Right cardiac atrium (tissue), 5 donors: Measurements from ENCODE around the gene EPO. TPM values are rescaled to one million over a fixed set of nuclear protein-coding genes. Genes with fewer than 3 reads are reported as not detected.

Experiments
- ATAC-seq, 2 donors: fragments of 200-7000 bp; cut with Tn5 transposase; one replicate each; pipeline versions ENCODE4 v1.8.0 to v1.9.1; 2020; ENCODE audit warnings: moderate library complexity in 2 of 2, mild to moderate bottlenecking in 1 of 2
- DNase-seq, 3 donors: peaks; one replicate each; pipeline ENCODE4 v3.0.0-alpha.2; 2020
- H3K27ac ChIP-seq: one replicate; pipeline ENCODE4 v1.5.1; 2013; ENCODE audit warnings: mild to moderate bottlenecking, low read length, control low read depth, moderate library complexity
- H3K27me3 ChIP-seq: one replicate; pipeline ENCODE4 v1.6.1; 2013; ENCODE audit not compliant: control insufficient read depth, insufficient read depth
- H3K4me1 ChIP-seq: one replicate; pipeline ENCODE4 v1.6.1; 2013; ENCODE audit warnings: low read length; ENCODE audit not compliant: control insufficient read depth, insufficient read depth
- H3K4me3 ChIP-seq: one replicate; pipeline ENCODE4 v1.5.1; 2013; ENCODE audit warnings: low read length, control low read depth
- H3K9me3 ChIP-seq: one replicate; pipeline ENCODE4 v1.6.1; 2013; ENCODE audit warnings: low read length; ENCODE audit not compliant: control insufficient read depth
- whole genome bisulfite sequencing: extraction: QIAGEN DNeasy Blood & Tissue Kit; methylation state at CpG from one replicate; pipeline ENCODE4 v1.1.7; 2013; 5-methylcytosine and 5-hydroxymethylcytosine counted together
- intact Hi-C, 4 donors: fragments of 100-400 bp; cut with DNase I; formaldehyde crosslinking; loops; one replicate each; pipeline versions ENCODE4 v1.11.0 to v1.14.0; 2022 to 2023
- polyA plus RNA-seq: library from polyadenylated mRNA; stranded (reverse); fragments of 200-250 nt; gene quantifications from one replicate; pipeline ENCODE4 v1.2.3, GENCODE V29; 2013
- total RNA-seq, 4 donors: library from RNA; stranded (reverse); fragmentation: NEBNext Ultra II Directional; extraction: Animal tissue kit (Norgen Biotek cat#: 25700); gene quantifications; one replicate each; pipeline ENCODE4 v1.2.1, GENCODE V29; 2021
- donor health status: healthy with polysubstance abuse.
- donor health status: DM: no; HTN: yes; CAD: no.
- donor health status: DM: no; HTN: no; CAD: no.
- donor health status: DM: no; HTN: yes; CAD: no; lungs with severe emphysema.
- donor health status: DM: yes; HTN: yes; CAD: no.

Gene EPO
- total and polyA plus RNA-seq, 5 donors, result not detected

- Histone ChIP-seq H3K4me3 (no peak overlapping the region), H3K27ac (no peak overlapping the region), H3K27me3 (no peaks in the 10 kb centered on the region), H3K4me1 (peaks cover 2% of the 10 kb centered on the region), H3K9me3 (no peaks in the 10 kb centered on the region)
- no peak for ATAC-seq
- peak; percentile 27 to 71 (median 68) for DNase-seq
- intact Hi-C loops, result loop anchor here in 1 of 4 donors (10.0 kb wide), 2 partner anchors 63 to 93 kb away; partner anchors contain the start of genes FBXO24, LRCH4 and MOSPD3
- 81% methylated on average over 36 of the region's 36 CpGs for WGBS
These were observed 42.7 kb upstream of the EPO start for GRCh38 chr7:100677308-100678267.

- peak; percentile 35 to 81 (median 74) for DNase-seq
- intact Hi-C loops, result loop anchor here in 1 of 4 donors (10.0 kb wide), 2 partner anchors 64 to 94 kb away; partner anchors contain the start of genes FBXO24, LRCH4 and MOSPD3
- ATAC-seq, result no peak
- no peaks in the 10 kb centered on the region for H3K27me3 ChIP-seq
- H3K4me1 ChIP-seq, result peaks cover 2% of the 10 kb centered on the region
- no peak overlapping the region for H3K4me3 ChIP-seq
- 71% methylated on average over 35 of the region's 35 CpGs for WGBS
- no peaks in the 10 kb centered on the region for H3K9me3 ChIP-seq
- H3K27ac ChIP-seq, result no peak overlapping the region
These were observed 41.8 kb upstream of the EPO start for GRCh38 chr7:100678291-100678984.

DNA sequence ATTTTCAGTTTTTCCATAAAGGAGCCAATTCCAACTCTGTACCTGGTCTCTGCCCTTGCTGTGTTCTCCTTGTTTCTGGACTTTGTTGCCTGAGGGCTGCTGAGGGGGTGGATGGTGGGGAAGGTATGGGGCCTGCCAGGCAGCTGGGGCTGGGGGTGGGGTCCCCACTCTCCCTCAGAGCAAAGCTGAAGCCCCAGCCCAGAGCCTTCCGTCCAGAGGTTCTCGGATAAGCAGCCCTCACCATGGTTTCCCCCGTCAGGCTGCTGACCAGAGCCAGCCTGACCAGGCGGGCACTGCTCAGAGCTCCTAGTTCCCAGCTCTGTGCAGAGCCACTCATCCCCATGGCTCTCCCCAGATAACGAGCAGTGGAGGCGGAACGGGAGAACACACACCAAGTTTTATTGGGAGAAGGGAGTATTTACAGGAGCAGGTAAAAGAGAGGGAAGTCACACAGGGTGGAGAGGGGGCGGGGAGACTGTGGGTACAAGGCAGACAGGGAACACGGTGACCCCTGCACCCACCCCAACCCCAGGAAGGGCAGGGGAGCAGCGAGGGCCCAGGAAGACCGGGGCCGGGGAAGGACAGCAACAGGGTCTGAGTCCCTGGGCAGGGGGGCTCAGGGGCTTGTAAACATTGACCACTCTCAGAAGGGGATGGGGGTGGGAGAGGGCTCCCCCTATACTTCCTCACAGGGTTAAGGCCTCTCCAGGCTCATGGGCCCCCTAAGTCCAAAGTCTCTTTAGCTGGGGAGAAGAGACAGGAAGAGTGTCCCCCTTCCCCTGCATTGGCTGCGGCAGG lies 40.9 kb upstream of the EPO start:
- peaks cover 2% of the 10 kb centered on the region for H3K4me1 ChIP-seq
- DNase-seq (peak in 1 of 3 donors; percentile 53), ATAC-seq (no peak)
- no peaks in the 10 kb centered on the region for H3K27me3 ChIP-seq
- no peak overlapping the region for H3K4me3 ChIP-seq
- intact Hi-C loops, result loop anchor here in 1 of 4 donors (10.0 kb wide), 2 partner anchors 65 to 95 kb away; partner anchors contain the start of genes FBXO24, LRCH4 and MOSPD3
- H3K9me3 ChIP-seq, result no peaks in the 10 kb centered on the region
- peak overlapping the region; percentile 27 for H3K27ac ChIP-seq
- WGBS, result 67% methylated on average over 13 of the region's 13 CpGs

DNA sequence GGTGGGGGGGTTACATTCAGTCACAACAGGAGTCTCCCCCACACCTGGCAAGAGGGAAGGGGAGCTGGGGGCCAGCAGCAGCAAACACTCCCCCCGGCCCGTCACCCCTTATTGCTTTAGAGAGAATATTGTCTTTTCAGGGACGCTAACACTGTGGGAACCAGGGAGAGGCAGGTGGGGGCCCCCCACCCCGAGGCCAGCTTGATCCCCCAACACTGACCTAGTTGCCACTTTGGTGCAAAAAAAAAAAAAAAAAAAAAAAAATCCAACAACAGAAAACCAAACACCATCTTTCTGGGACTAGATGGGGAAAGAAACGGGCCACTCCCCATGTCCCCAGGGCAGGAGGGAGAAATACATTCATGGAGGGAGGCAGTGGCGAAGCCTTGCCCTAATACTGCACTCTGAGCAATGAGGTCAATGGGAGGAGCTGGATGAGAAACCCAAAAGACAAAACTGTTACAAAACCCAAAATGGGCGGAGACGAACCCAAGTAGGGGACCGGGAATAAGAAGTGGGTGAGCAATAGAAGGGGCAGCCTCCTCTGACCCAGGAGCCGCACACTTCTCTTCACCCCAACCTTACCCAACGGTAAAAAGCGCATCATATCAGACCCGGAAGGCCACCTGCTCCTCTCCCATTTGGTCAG lies 40.2 kb upstream of the EPO start:
- DNase-seq, result peak; percentile 71 to 82 (median 72)
- WGBS, result 65% methylated on average over 13 of the region's 13 CpGs
- no peaks in the 10 kb centered on the region for H3K9me3 ChIP-seq
- peak overlapping the region; percentile 27 for H3K27ac ChIP-seq
- H3K4me1 ChIP-seq, result peaks cover 2% of the 10 kb centered on the region
- H3K27me3 ChIP-seq, result no peaks in the 10 kb centered on the region
- ATAC-seq, result peak; percentile 41 to 51
- no peak overlapping the region for H3K4me3 ChIP-seq
- intact Hi-C loops, result loop anchor here in 3 of 4 donors (10.0 kb wide), 6 partner anchors 65 to 215 kb away; partner anchors contain the start of genes FBXO24 (in 1 of the 3), LRCH4 (in 1 of the 3), MOSPD3 (in 1 of the 3) and PCOLCE (in 1 of the 3)

DNA sequence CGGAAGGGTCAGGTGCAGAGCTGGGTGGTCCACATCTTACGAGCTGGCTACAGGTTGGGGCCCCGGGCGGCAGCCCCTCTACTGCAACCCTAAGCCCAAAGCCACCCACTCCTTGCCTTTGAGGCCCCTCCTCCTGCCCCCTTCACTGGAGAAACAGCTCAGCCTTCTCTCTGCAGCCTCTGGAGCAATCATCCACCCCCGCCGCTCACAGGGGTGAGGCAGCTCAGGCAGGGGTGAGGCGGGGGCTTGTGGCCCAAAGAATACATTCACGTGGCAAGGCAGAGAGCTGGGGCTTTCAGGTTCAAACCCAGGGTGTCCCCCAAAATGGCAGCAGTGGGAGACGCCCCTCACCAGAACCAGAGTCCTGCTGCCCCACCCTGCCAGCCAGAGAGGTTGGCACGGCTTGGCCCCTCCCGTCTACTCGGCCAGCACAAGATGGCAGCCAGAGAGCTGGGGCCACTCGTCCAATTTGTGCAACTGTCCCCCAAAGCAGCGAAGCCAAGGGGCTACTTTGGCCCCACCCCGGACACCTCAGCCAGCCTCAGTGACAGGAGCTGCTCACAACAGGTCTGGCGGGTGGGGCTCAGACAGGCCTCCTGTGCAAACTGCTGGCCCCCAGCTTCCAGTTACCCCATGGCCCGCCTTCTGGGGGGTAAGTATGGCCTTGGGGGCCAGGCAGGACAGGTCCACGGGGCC lies 39.5 kb upstream of the EPO start:
- WGBS, result 80% methylated on average over 18 of the region's 18 CpGs
- DNase-seq (peak in 2 of 3 donors; percentile 71 to 76), ATAC-seq (peak in 1 of 2 donors; percentile 1)
- Histone ChIP-seq H3K27me3 (no peaks in the 10 kb centered on the region), H3K4me1 (peaks cover 2% of the 10 kb centered on the region), H3K4me3 (no peak overlapping the region), H3K9me3 (no peaks in the 10 kb centered on the region), H3K27ac (peak overlapping the region; percentile 28)
- intact Hi-C loops, result loop anchor here in 2 of 4 donors (10.0 kb wide), 4 partner anchors 76 to 216 kb away; partner anchors contain the start of genes PCOLCE (in 1 of the 2), SPACDR (in 1 of the 2) and TSC22D4 (in 1 of the 2)

DNA sequence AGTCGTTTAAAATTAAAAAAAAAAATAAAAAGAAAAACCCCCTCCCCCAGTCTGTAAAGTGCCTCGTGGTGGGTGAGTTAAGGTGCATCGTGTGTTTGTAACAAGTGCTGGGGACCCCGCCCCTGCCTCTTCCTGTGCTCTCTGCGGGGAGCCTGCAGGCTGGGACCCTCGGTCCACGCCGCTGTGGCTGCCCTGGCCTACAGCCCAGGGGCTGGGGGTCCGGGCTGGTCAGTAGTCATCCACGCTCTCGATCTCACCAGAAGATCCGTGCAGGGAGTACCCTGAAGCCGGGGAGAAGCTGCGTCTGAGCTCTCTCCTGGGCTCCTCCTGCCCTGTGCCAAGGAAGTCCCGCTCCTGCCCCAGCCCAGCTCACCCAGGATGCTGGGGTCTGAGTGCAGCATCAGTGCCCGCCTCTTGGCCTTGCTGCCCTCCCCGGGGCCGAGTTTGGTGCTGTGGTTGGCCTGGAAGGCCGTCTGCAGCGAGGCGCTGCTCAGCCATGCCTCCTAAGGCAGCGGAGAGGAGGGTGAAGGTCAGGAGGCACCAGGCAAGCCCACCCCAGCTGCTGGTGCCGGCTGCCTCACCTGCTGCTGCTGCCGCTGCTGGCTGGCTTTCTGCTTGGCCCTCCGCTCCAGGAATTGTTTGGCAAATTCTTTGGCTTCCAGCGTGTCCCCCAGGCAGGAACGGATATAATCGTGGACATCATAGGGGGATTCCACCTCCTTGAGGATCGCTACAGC lies 38.6 kb upstream of the EPO start:
- peaks cover 2% of the 10 kb centered on the region for H3K4me1 ChIP-seq
- no peaks in the 10 kb centered on the region for H3K9me3 ChIP-seq
- no peaks in the 10 kb centered on the region for H3K27me3 ChIP-seq
- intact Hi-C loops, result loop anchor here in 2 of 4 donors (10.0 kb wide), 4 partner anchors 77 to 217 kb away; partner anchors contain the start of genes PCOLCE (in 1 of the 2), SPACDR (in 1 of the 2) and TSC22D4 (in 1 of the 2)
- no peak for ATAC-seq
- DNase-seq, result peak in 1 of 3 donors; percentile 60
- WGBS, result 75% methylated on average over 29 of the region's 29 CpGs
- no peak overlapping the region for H3K4me3 ChIP-seq
- no peak overlapping the region for H3K27ac ChIP-seq

DNA sequence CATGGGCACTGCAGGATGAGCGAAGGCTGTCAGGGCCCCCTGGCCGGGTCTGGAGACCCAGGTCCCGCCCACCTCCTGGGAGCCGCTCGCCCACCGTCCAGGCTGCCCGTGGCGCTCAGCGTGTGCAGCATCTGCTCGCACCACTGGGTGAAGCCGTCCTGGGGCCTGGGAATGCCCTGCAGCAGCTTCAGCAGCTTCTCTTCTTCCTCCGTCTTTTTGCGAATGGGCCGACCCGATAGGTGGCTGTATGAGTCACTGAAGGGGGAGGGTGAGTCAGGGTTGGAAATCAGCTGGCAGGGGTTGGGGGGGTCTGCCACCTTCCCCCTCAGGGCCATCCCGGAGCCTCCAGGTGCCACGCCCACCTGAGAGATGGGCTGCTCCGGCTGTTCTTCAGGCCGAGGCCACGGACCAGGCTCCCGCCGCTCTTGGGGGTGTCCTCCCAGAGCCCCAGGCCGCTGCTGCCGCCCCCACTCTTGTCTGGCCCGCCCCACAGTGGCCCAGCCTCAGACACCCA lies 38.0 kb upstream of the EPO start:
- Histone ChIP-seq H3K4me3 (no peak overlapping the region), H3K27ac (no peak overlapping the region), H3K4me1 (peaks cover 2% of the 10 kb centered on the region), H3K9me3 (no peaks in the 10 kb centered on the region), H3K27me3 (no peaks in the 10 kb centered on the region)
- peak in 1 of 3 donors; percentile 54 for DNase-seq
- ATAC-seq, result no peak
- intact Hi-C loops, result loop anchor here in 2 of 4 donors (10.0 kb wide), 4 partner anchors 77 to 217 kb away; partner anchors contain the start of genes PCOLCE (in 1 of the 2), SPACDR (in 1 of the 2) and TSC22D4 (in 1 of the 2)
- WGBS, result 81% methylated on average over 25 of the region's 25 CpGs

DNA sequence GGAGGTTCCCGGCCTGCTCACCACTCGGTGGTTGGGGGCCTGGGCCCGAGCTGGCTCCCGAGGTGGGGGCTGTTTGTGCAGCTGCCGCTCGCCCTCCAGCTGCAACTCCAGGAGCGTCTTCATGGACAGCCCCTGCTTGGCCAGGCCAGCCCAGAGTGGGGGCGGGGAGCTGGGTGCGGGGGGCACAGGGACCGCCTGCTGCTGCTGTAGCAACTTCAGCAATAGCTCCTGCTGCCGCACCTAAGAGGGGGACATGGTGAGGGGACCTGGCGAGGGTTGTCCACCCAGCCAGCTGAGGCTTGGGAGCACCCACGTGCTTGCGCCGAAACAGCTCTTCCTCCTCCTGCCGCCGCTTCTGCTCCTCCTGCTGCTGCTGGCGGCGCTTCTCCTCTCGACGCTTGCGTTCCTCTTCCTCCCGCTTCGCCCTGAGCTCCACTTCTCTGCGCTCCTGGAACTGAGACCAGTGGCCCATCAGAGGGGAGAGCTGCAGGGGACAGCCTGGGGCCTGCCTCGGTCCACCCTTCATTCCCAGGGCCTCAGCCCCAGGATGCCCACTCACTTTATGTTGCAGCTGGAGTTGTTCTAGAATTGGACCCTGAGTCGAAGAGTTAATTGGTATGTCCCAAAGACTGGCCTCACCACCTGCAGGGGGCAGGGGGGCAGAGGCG lies 37.1 kb upstream of the EPO start:
- WGBS, result 81% methylated on average over 28 of the region's 28 CpGs
- Histone ChIP-seq H3K27ac (no peak overlapping the region), H3K4me1 (peaks cover 2% of the 10 kb centered on the region), H3K9me3 (no peaks in the 10 kb centered on the region), H3K4me3 (no peak overlapping the region), H3K27me3 (no peaks in the 10 kb centered on the region)
- ATAC-seq, result no peak
- peak in 1 of 3 donors; percentile 67 for DNase-seq
- intact Hi-C loops, result loop anchor here in 2 of 4 donors (10.0 kb wide), 4 partner anchors 78 to 218 kb away; partner anchors contain the start of genes PCOLCE (in 1 of the 2), SPACDR (in 1 of the 2) and TSC22D4 (in 1 of the 2)
